LHCN-M2 (cell line): Measurements from ENCODE around the gene ID3. TPM values are rescaled to one million over a fixed set of nuclear protein-coding genes. Genes with fewer than 3 reads are reported as not detected.
"Not testable (repeated sequence)": the region's sequence is repeated elsewhere in the genome, so short reads cannot be mapped to it uniquely, and the experiment has no call there.

Experiments used
- DNase-seq: peaks from one replicate; pipeline ENCODE4 v3.0.0-alpha.2; 2012; ENCODE audit warnings: low read depth
- total RNA-seq: library from RNA; depleted of rRNA; stranded (reverse); fragments of >200 nt; gene quantifications from 2 replicates; pipeline ENCODE4 v1.2.3, GENCODE V29; 2014

ID3 gene
- total RNA-seq, 1 experiment from 2014 or later, result 335 TPM

DNA sequence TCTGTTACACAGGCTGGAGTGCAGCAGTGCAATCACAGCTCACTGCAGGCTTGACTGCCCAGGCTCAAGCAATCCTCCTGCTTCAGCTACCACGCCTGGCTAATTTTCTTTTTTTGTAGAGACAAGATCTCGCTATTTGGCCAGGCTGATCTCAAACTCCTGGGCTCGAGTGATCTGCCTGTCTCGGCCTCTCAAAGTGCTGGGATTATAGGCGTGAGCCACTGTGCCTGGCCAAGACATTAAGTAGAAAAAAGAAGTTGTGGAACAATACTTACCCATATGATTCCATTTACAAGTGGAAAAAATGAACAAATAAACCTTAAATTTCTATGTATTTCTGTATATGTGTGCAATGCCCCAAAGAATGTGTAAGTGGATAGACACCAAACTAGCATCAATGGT is 30.3 kb upstream of the ID3 start:
- no peak for DNase-seq

DNA sequence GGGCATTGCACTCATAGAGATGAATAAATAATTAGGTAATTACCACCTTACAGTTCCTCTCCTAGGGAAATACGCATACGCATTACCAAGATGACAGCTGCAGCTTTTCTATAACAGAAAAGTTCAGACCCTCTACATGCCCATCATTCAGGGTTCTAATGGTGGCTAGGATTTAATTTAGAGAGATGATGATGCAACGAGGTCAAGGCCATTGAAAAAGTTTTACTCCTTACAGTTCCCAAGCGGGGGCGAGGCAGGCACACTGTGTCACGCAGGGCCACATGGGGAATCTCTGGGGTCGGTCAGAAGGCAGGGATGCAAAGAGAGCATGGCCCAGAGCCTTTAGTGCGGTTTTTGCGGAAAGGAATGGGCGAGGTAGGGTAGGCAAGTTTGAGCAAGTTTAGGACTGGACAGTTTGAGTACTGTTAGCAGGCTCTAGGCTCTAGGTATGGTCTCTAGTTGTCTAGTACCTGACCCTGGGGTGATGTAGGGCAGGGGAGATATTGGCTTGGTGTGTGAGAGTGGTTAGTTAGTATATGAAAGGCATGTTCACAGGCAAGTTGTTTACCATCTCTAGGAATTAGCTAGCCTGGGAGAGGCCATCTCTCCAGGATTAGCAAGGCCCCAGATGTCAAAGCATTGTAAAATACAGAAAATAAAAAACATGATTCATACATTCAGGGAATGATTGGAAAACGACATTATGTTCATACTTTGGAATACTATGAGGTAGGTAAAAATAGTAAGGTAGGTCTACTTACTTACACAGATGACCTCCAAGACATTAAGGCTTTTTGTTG is 29.6 kb upstream of the ID3 start:
- no peak for DNase-seq

DNA sequence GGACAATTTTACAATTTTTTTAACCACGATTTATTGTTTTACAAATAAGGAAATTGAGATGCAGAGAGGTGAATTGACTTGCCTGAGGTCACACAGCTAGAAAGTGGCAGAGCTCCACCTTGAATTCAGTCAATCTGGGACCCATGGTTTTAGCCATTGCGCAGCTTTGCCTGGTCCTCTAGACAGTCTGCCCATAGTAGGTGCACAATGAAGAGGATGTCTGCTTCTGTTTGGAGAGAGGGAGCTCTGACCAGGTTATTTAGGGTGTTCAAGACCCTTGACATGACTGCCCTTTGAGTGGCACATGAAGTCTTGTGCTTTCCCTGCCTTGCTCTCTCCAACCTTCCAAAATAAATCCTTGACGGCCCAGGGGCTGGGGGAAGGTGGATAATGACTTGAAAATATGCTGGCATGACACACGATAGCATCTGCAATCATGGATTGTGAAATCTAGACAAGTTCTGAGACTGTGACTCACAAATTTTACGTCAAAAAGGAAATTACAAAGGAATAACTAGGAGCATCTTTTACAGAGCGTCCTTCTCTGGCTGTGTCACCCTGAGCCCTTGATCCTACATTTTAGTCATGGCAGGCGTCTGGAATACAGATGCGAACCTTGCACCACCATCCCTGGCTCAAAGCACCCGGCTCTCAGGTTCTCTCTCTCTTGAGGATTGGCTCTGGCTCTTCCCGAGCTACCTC is 26.2 kb upstream of the ID3 start:
- peak; percentile 97 for DNase-seq

DNA sequence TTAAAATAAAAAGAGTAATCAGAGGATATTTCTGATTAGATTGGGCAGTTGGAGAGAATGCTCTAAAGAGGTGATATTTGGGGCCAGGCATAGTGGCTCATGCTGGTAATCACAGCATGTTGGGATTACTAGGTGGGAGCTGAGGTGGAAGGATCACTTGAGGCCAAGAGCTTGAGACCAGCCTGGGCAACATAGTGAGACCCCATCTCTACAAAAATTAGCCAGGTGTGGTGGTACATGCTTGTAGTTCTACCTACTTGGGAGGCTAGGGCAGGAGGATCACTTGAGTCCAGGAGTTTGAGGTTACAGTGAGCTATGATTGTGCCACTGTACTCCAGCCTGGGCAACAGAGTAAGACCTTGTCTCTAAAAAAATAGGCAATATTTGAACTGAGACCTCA is 24.4 kb upstream of the ID3 start:
- not testable (repeated sequence) for DNase-seq

DNA sequence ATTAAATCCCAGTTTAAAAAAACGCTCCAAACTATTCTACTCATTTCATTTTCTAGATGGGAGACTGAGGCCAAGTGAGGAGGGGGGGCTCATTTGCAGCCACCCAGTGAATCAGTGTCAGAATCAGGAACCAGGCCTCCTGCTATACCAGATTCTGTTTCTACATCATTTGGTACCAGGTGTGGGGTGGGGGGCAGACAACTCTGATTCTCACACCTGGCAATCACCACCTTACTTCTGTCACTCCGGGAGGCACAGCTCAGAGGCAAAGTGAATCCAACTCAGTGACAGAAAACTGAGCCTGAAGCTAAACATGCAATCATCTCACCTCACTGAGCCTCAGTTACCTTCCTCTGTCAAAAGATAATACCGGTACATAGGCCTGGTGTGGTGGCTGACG is 23.5 kb upstream of the ID3 start:
- no peak for DNase-seq

DNA sequence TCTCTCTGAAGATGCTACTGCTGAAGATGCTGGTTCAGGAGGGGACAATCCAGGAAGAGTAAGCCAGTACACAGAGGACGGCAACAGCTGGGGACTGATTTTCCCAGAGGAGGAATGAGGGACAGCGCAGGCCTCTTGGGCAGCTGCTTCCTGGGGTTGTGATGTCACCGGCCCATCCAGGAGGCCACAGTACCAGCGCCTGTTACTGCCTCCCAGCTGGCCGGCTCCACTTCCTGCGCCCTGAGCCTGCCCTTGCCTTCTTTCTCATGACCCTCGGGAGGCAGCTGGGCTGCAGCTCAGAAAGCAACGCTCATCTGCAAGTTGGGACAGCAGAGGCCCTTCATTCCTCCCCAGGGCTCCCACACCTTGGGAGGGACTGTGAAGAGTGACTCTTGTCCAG is 21.9 kb upstream of the ID3 start:
- peak; percentile 98 for DNase-seq

DNA sequence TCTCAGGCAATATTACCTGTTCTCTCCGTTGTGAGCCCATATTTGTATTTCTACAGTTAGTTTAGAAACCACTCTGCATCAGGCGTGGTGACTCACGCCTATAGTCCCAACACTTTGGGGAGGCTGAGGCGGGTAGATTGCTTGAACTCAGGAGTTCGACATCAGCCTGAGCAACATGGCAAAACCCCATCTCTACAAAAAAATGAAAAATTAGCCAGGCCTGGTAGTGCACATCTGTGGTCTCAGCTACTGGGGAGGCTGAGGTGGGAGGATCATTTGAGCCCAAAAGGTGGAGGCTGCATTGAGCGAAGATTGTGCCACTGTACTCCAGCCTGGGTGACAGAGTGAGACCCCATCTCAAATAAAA is 19.7 kb upstream of the ID3 start:
- no peak for DNase-seq

DNA sequence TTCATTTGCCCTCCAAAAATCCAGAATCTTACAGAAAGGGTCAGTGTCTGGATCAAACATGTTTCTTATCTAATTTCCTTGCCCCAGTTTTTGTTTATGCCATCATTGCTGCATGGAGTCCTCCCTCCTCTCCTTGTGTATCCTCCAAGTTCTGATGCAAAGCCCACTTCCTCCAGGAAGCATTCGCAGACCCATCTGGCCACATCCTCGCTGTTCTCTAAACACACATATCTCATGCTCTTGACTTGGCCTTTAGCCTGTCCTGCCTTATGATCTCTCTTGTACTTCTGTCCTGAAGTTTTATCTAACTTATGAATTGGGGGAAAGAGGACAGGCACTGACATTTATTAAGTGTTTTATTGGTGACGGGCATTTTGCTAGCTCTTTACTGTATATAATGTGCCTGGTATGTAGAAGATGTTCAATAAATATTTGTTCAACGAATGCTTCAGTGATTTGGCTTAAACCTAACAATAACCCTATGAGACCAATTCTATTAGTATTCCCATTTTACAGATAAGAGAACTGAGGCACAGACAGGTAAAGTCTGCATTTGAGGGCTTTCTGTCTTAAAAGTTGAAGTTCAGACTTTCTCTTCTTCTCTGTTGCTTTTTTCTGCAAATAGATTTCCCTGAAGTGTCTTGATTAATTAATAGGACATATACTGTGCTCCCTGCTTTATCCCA is 19.2 kb upstream of the ID3 start:
- no peak for DNase-seq

DNA sequence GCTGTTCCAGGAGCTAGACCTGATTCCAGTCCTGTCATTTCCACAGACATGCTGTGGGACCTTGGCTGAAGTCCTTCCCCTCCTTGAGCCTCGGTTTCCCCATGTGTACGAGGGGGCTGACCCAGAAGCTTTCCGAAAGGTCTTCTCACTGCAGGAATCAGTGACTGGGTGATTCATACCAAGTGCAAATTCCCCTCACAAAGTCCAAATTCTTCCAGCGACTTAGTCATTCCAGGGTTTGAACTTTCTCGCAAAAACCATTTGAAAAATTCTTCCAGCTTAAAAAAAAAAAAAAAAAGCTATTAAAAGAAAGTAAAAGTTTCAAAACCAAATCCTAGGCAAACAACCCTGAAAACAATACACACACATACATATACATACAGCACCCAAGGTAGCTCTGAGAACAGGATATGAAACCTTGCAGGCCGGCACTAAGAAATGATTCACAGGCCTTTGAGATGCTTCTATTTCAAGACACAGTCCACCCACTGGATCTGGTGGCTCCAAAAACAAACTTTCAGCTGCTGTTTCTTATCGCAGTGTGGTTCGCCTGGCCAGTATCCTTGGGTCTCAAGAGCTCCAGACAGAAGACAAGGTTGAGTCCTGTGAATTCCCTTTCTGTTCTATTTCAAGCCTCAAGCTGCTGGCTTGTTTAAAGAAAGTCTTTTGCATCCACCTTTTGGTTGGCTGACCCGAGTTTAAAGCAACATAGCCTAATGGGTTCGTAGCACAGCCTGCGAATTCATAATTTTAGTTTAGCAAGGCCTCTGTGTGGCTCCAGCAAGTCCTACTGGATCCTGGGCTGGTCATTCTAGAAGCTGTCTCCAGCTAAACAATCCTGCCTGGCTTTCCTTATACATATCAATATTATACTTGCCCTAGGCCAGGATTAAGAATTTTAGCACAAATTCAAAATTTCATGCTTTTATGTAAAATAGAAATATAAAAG is 18.0 kb upstream of the ID3 start:
- DNase-seq, result peak; percentile 96

DNA sequence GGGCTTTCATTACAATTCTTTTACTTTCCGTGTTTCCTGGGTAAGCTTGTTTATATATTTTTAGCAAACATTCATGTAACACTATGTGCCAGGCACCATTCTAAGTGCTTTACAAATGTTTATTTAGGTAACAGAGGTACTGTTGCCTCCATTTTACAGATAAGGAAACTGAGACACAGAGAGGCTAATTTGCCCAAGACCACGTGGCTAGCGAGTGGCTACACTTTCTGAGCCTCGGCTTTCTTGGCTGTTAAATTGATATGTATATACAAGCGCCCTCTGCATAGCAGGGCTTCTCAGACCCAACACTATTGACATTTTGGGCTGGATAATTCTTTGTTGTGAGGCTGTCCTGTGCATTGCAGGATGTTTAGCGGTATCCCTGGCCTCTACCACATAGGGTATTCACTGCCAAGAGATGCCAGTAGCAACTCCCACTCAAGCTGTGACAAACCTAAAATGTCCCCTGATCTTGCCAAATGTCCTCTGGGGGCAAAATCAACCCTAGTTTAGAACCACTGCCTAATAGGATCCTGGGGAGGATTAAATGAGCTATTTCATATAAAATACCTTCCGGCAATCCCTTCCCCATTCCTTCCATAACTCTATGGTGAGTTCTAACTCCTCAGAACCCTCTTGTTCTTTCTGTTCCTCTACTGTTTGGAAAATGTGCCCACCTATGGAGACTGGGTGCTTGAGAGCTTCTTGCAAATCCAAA is 17.2 kb upstream of the ID3 start:
- no peak for DNase-seq

DNA sequence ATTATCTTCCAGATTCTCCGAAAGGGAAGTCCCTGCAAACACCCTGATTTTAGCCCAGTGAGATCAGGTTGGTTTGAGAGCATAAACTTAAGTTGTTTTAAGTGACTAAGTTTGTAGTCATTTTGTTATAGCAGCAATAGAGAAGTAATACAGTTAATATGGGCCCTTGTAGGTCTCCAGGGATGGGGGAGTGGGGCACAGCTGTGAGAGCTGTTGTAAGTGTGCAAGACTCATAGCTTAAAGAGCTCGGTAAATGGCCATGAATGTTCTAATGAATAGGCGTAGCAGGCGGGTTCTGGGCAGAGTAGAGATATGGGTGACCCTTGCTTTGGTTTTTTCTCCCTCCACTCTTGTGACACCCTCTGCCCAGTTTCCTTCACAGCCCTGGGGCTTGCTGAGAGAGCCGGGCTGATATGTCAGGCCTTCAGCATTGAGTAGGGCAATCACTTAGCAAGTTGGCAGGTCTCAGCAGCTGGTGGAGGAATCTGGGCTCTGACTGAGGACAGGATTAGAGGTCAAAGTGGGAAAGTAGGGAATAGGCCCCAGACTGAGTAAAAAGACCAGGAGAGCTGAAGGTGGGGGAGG is 16.0 kb upstream of the ID3 start:
- no peak for DNase-seq

DNA sequence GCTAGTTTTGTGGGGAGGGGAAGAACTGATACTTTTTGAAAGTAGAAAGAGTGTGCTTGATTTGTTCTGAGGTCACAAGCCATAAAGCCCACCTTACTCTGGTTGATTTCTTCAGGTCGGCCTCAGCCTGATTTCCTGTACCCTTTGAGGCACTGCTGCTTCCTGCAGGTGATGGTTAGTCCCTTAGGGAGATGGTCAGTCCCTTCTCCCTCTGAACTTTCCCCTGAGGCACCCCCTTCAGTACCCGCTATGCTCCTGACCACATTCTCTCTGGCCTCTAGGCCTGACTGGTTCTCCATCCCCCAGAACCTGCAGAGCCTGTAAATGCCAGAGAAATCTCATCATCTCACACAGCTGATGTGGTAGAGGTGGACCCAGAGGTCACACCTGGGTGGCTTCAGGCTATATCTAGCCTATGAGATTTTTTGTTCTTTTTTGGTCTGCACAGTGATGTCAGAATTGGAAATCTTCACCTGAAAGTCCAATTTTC is 15.0 kb upstream of the ID3 start:
- no peak for DNase-seq

DNA sequence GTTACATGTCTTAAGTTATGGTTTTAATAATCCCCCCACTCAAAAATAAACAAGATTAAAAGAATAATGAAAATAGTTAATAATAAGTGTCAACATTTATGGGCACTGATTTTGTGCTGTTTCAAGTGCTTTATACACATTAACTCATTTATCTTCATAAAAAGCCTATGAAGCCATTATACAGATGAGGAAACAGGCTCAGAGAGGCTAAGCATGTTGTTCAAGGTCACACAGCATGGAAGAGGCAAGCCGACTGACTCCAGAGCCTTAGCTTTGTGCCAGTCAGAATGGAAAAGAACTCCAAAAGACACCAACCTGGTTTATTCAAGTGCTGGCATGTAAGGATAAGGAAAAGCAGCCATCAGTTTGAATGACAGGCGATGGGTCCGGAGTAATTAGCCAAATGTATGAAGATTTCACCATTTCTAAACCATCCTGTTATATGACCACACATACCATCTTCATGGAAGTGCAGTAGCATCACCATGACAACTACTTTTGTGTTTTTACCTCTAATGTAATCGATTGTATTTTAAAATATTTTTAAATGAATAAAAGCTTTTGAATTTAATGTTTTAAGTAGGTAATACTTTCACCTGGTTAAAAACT is 14.4 kb upstream of the ID3 start:
- no peak for DNase-seq

DNA sequence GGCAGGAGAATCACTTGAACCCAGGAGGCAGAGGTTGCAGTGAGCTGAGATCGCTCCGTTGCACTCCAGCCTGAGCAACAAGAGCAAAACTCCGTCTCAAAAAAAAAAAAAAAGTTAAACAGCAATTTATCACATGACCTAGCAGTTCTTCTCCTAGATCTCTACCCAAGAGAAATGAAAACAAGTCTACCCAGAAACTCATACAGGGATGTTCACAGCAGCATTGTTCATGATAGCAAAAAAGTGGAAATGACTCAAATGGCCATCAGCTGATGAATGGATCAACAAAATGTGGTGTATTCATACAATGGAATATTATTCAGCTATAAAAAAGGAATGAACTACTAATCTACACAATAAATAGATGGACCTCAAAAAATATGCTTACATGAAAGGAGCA is 12.2 kb upstream of the ID3 start:
- DNase-seq, result no peak

DNA sequence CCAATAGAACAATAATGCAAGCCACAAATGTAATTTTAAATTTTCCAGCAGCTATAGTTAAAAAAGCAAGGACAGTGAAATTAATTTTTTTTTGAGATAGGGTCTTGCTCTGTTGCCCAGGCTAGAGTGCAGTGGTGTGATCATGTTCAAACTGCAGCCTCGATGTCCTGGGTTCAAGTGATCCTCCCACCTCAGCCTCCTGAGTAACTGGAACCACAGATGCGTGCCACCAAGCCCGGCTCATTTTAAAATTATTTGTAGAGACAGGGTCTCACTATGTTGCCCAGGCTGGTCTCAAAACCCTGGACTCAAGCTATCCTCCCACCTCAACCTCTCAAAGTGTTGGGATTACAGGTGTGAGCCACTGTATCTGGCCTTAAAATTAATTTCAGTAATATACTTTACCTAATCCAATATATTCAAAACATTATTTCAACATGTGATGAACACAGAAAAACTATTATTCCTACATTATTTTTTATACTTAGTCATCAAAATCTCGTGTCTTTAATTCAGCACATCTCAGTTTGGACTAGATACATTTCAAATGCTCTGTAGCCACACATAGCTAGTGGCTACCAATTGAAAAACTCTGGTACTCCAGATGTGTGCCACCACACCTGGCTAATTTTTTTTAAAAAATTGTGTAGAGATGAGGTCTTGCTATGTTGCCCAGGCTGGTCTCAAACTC is 10.8 kb upstream of the ID3 start:
- no peak for DNase-seq

DNA sequence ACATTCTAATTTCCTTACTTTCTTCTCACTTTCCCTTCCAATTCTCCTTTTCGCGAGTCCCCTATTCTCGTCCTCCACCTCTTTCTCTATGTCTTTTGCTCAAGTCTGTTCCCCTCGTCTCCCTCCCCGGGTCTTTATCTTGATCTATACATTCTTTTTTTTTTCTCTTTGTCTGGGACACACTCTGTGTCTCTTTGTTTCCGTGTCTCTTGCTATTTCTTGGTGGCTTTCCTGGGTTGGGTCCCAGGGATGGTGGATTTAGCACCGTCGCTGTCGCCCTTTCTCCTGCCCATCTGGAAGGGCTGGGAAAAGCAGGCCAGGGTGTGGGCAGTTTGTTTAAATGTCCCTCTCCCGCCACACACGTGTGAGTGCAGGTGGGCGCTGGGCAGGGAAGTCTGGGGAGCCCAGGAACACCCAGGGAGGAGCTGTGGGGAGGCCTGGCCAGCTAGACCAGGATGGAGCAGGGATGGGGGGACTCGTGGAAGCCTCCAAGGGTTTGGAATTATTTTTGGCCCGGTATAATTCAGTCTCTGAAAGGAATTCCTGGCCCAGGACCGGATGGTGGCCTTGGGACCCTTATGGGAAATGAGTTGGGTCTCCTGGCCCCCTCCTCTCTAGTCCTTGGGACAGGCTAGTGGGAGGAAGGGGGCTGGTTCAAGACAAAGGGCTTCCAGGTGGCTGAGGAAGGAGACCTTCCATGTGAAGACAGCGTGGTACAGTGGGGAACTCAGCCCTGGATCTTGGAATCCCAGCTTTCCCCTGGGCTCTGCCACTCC is 9.5 kb upstream of the ID3 start:
- no peak for DNase-seq

DNA sequence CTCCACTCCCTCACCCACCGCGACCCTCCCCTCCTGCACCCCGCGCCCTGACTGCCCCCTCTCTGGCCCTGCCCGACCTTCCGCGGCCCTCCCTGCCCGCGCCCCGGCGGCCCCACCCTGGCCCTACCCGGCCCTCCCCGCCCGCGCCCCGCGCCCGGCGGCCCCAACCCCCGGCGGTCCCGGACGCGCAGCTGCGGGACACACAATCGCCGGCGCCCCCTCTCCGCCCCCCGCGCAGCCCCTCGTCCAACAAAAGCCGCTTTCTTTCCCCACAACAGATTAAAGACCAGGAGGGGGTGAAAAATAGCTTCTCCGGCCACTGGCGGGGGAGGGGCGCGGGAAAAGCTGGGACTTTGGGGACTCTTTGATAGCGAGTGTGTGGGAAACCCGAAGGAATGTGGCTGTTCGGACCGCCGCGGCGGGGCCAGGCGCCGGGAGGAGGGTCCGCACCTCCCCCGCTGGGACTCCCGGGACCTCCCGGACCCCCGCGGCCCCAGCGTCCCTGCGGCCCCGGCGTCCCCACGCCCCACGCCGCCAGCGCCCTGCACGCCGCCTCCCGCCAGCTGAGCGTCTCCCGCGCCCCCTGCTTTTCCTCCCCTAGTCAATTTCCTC is 8.8 kb upstream of the ID3 start:
- DNase-seq, result no peak

DNA sequence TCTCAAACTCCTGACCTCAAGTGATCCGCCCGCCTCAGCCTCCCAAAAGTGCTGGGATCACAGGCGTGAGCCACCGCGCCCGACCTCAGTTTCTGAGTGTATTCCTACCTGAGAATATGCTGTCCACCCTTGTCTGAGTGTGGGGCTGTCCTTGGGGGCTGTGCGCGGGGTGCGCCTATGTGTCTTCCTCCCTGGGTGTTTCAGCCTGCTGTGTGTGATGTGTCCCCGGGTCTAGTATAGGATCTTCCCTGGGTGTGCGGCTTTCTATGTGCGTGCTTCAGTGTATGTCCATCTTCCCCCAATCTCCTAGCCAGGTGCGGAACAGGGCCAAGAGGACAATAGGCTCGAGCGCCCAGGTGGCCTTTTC is 8.3 kb upstream of the ID3 start:
- DNase-seq, result no peak
